Right renal cortex interstitium (tissue), 3 donors: Measurements from ENCODE around the gene APC2. TPM values are rescaled to one million over a fixed set of nuclear protein-coding genes. Genes with fewer than 3 reads are reported as not detected.
"Not testable (repeated sequence)": the region's sequence is repeated elsewhere in the genome, so short reads cannot be mapped to it uniquely, and the experiment has no call there.

Source experiments
- DNase-seq, 3 donors: peaks; one replicate each; pipeline ENCODE4 v3.0.0-alpha.2; 2013; ENCODE audit warnings: low read depth in 3 of 3, low spot score in 2 of 3
- polyA plus RNA-seq, 3 donors: library from polyadenylated mRNA; unstranded; fragments of 120-200 nt; gene quantifications; one replicate each; pipeline ENCODE4 v1.2.1, GENCODE V29; 2013; ENCODE audit not compliant: insufficient read length in 3 of 3

APC2 gene
- polyA plus RNA-seq, 3 donors = 0.86 to 1.1 (median 1.0) TPM

DNA sequence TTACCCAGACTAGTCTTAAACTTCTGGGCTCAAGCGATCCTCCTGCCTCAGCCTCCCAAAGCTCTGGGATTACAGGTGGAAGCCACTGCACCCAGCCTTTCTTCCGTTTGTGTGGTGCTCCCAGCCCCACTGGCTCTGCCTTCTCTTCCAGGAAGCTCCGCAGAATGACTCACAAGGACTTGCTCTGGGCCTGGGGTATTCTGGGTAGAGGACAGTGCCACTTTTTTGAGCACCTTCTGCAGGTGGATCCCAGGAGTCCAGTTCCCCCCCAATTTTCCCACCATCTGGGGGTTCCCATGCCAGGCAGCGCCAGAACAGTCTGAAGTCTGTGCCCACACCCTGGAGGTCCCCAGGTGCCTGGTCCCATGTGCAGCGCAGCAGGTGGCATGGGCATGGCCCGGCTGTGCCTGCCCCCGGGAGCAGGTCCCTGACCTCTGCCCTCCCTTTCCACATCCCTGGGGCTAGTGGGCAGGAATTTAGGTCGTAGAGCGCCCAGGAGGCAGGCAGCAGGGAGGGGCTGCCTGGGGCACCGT lies 42.6 kb downstream of the APC2 start:
- DNase-seq = no peak

DNA sequence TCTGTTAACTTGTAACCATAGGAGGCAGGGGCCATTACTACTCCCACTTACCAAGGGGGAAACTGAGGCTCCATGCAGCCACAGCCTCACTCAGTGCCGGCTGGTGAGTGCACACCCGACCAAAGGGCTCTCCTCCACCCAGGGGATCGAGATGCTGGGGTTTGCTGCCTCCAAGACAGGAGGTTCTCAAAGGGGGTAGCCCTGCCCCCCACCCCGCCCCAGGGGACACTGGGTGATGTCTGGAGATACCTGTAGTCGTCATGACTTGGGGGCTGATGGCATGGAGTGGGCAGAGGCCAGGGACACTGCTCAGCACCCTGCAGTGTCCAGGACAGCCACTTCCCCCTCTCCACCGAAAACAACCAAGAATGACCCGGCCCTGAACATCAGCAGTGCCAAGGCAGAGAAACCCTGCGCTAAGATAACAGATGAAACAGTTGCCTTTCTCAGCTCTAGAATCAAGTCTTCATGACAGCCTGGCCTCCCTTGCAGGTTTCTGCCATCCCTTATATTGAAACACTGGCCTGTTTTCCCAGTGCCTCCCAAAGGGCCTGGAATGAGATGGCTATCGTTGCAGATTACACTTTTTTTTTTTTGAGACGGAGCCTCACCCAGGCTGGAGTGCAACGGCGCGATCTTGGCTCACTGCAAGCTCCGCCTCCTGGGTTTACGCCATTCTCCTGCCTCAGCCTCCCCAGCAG lies 44.3 kb downstream of the APC2 start:
- DNase-seq = no peak

DNA sequence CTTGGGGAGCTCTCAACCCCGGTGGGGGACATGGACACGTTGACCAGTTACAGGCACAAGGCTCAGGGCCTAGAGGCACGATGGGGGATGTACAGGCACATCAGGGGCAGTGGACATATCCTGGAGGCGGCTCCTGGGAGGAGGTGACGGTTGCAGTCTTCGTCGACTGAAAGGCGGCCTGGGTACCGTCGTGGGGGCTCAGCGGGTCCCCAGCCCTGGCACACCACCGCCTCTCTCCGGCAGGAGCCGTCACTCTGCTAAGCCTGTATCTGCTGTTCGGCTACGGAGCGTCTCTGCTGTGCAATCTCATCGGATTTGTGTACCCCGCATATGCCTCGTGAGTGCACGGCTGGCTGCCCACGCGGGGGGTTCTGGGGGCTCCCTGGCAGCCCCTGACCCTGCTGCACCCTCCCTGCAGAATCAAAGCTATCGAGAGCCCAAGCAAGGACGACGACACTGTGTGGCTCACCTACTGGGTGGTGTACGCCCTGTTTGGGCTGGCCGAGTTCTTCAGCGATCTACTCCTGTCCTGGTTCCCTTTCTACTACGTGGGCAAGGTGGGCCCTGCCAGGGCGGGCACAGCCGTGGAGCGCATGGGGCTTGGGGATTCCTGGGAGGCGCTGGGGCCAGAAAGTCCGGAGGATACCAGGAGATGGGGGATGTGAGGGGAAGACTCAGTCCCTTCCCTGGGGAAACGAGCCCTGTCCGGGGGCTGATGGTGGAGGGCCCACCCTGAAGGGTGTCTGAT lies 45.3 kb downstream of the APC2 start:
- DNase-seq = no peak

DNA sequence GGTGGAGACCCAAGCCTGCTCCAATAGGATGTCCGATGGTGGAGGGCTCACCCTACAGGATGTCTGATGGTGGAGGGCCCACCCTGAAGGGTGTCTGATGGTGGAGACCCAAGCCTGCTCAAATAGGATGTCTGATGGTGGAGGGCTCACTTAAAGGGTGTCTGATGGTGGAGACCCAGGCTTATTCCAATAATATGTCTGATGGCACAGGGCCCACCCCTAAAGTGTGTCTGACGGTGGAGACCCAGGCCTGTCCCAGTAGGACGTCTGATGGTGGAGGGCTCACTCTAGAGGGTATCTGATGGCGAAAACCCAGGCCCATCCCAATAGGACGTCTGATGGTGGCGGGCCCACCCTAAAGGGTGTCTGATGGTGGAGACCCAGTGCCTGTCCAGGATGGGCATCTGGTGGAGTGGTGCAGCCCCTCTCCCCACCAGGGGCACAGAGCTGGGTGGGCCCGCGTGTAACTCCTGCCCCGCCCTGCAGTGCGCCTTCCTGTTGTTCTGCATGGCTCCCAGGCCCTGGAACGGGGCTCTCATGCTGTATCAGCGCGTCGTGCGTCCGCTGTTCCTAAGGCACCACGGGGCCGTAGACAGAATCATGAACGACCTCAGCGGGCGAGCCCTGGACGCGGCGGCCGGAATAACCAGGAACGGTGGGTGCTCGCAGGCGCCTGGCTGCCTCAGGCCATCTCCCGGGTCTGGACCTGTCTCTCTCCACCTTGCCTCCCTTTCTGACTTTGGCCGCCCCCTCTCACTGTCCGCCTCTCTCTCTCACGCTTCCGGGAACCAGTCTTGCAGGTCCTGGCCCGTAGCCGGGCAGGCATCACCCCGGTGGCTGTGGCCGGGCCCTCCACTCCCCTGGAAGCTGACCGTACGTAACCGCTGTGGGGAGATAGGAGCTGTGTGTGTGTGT lies 46.1 kb downstream of the APC2 start:
- no peak for DNase-seq

DNA sequence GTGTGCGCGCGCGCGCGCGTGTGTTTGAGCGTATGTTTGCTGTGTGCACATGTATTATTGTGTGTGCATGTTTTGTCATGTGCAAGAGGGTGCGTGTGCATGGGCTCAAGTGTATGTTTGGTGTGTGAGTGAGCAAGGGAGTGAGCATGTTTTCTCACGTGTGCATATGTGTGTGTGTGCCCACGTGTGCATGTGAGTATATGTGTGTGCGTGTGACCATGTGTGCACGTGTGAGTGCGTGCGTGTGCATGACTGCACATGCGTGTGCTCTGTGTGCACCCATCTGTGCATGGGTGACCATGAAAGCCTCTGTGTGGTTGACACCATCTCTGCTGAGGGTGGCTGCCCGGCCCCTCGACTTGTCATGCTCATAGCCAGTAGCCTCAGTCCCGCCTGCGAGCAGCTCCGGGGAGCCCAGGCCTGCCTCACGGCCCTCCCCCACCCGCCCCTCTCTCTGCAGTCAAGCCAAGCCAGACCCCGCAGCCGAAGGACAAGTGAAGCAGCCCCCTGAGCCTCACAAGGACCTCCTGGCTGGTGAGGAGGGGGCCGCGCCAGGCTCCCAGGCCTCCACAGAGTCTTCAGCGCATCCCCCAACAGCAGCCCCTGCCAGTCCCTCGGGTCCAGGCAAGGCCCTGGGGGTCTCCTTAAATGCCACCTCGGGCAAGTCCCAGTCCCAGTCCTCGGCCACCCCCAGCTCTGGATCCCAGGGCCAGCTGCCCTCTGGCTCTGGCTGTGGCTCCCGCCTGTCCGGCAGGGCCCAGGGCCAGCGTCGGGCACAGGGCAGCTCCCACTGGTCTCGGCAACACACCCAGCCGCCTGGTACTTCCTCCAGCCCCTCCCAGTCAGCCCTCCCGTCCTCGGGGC lies 47.0 kb downstream of the APC2 start:
- DNase-seq = no peak

DNA sequence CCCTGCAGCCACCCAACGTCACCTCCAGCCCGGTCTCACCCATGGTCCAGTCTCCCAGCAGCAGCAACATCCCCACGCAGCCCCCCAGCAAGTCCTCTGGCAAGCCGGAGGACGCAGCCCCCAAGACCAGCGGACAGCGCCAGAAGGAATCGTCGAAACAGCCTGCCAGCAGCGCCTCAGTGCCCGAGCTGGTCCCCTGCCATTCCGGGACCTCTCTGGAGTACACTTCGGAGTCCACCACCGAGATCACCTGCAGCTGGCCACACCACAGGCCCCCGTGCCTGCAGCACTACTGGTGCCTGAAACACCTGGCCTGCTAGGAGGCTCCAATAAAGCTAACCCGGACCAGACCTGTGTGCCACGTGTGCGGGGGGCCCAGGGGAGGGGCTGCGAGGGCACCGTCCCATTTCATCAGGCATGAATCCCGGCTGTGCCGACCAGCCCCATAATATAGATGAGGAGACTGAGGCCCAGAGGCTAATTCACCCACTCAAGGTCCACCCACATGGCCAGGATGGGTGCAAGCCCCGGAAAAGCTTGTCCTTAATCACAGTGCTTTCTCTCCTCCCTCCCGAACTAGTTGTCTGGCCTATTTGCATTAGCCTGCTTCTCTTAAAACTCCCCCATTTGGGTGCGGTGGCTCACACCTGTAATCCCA lies 47.8 kb downstream of the APC2 start:
- no peak for DNase-seq

DNA sequence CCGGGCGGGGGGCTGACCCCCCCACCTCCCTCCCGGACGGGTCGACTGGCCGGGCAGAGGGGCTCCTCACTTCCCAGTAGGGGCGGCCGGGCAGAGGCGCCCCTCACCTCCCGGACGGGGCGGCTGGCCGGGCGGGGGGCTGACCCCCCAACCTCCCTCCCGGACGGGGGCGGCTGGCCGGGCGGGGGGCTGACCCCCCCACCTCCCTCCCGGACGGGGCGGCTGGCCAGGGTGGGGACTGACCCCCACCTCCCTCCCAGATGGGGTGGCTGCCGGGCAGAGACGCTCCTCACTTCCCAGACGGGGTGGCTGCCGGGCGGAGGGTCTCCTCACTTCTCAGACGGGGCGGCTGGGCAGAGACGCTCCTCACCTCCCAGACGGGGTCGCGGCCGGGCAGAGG lies 49.3 kb downstream of the APC2 start:
- DNase-seq = not testable (repeated sequence)

DNA sequence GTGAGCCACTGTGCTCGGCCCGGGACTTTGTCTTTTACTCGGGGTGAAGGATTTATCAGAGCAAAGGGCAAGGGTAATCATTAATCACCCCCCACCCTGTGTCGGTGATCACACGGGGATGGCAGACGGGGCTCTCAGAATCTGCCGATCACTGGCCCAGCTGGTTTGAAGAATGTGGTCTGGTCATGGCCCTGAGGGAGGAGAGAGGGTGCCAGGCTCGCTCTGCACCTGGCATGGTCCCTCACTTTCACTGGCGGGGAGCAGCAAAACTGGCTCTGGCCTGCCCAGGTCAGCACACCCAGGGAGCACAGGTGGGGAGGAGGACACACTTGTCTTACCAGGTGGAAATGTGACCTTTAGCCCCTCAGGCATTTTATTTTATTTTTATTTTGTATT lies 51.3 kb downstream of the APC2 start:
- no peak for DNase-seq

DNA sequence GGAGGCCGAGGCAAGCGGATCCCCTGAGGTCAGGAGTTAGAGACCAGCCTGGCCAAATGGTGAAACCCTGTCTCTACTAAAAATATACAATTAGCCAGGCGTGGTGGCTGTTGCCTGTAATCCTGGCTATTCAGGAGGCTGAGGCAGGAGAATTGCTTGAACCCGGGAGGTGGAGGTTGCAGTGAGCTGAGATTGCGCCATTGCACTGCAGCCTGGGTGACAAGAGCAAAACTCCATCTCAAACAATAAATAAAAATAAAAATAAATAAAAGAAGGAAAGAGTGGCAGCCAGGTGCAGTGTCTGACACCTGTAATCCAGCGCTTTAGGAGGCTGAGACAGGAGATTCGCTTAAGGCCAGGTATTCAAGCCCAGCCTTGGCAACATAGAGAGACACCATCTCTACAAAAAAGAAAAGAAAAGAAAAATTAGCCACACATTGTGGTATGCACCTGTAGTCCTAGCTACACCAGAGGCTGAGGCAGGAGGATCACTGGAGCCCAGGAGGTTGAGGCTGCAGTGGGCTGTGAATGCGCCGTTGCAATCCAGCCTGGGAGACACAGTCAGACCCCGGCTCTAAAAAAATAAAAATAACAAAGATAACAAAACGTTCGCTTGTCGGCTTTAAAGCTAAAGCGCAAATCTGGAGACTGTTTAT lies 52.6 kb downstream of the APC2 start:
- no peak for DNase-seq

DNA sequence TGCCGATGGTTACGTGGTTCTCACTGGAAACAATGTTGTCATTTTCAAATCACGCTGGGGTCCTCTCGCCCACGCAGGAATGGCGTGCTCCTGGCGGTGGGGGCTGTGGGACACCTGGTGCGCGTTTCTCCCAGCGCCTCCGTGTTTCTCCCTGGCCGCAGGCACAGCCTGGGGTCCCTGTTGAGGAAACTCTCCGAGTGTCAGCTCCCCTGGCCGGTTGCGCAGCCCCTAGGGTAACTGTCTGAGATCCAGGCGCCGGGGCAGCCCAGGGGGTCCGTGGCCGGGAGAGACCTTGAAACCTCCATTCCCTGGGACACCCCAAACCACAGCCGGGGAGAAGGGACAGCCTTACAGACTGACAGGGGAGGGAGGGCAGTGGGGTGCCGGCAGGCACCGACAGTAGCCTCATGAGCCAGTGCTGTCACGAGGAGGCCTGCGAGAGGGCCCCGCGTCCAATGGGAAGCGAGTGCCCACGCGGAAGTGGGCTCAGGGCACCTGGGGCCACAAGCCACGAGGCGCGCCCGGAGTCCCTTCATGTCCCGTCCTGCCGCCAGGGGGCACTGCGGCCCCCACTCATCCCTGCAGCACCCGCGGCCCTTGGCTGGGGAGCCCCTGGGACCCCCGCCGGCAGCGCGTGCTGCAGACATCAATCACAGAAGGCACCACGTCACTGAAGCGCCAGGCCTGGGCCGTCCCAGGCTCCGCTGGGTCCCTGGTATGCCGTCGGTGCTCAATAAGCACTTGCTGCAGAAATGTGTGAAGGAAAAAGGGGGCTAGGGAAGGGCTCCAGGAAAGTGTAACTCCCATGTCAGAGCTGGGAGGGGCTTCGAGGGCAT lies 53.4 kb downstream of the APC2 start:
- DNase-seq = no peak

DNA sequence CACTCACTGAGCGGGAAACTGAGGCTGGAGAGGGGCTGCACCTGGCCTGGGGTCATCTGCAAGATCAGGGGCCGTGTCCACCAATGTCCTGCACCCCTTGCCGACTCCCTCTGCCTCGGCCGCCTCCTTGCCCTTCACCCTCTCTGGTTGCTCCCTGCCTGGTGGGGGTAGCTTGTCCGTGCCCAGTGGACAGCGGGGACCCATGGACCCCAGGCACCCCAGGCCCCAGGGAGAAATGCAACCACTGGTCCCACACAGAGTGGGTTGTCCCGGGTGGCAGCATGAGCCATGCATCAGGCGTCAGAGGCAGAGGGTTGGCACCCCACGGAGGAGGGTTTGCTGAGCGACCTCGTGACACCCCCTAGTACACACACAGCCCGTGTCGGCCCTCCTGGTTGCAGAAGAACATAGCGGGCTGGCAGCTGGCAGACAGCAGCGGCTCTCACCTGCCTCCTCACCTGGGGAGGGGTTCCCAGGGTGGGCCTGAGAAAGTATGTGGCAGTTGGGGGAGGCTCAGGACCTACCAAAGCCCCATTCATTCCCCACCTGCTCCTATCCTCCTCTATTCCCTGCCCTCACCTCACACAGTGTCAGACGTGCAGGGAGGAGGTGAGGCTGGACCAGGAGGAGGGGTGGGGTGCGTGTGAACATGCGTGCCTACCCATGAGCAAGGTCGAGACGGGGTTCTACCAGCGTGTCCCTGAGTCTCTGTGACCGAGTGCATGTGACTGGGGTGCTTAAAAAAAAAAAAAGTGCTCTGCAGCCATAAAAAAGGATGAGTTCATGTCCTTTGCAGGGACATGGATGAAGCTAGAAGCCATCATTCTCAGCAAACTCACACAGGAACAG lies 54.2 kb downstream of the APC2 start:
- DNase-seq = no peak

DNA sequence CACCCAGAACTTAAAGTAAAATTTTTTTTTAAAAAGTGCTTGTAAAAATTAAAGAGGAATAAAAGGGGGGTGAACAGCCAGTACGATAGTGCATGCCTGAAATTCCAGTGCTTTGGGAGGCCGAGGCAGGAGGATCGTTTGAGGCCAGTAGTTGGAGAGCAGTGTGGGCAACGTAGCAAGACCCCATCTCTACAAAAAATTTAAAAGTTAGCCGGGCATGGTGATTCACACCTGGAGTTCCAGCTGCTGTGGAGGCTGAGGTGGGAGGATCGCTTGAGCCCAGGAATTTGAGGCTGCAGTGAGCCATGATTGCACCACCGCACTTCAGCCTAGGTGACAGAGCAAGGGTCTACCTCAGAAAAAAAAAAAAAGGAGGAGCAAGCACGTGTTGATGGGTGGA lies 55.1 kb downstream of the APC2 start:
- no peak for DNase-seq

DNA sequence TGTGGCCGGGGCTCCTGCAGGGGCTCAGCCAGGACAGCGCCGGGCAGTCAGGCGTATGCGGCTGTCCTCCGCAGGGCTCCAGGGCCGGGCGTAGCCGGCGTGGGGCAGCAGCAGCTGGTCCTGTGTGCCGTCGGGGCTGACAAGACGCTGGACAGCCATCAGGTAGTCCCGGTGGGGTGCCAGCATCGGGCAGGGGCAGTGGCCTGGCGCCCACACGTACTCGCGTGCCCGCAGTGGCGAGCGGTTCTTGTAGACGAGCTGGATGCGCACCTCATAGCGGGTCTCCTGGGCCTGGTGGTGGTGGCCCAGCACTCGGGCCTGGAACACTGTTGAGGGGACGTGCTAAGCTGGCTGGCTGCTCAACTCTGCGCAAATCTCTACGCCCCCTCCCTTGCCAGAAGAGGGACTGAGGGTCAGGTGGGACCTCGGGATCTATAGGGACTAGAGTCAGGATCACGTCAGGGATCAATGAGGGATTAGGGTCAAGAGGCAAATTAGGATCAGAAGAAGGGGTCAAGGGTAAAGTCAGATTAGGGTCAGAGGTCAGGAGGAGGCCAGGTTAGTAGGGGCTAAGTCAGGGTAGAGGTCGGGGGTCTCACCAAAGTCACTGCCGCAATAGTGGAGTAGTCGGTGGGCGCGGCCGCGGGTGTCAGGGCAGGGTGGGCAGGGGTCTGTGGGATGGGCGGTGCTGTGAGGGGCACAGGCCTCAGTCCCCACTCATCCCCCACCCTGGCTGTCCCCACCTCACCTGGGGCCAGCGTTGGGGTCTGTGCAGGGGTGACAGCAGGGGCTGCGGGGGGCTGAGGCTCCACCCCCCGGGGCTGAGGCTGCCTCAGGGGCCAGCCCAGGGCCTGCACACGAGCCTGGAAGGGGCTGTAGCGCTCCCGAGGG lies 56.3 kb downstream of the APC2 start:
- no peak for DNase-seq

DNA sequence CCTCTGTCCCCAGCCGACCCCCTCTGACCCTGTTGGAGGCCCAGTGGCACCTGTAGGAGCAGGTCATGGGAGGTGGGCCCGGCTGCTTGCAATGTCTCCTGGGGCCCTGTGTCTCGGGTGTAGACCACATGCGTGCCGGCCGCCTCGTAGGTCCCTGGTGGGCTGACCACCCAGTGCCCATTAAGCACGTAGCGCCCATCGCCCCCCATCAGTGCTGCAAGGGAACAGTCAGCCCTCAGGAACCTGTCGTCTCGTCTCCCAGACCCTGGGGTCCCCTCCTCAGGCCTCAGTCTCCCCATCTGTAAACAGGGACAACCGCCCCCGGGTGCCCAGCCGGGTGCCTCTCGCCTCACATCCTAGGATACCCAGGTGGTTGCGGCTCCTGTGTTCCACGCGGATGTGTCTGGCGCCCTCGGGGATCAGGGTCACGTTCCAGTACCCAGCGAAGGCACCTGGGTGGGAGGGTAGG lies 57.3 kb downstream of the APC2 start:
- no peak for DNase-seq

DNA sequence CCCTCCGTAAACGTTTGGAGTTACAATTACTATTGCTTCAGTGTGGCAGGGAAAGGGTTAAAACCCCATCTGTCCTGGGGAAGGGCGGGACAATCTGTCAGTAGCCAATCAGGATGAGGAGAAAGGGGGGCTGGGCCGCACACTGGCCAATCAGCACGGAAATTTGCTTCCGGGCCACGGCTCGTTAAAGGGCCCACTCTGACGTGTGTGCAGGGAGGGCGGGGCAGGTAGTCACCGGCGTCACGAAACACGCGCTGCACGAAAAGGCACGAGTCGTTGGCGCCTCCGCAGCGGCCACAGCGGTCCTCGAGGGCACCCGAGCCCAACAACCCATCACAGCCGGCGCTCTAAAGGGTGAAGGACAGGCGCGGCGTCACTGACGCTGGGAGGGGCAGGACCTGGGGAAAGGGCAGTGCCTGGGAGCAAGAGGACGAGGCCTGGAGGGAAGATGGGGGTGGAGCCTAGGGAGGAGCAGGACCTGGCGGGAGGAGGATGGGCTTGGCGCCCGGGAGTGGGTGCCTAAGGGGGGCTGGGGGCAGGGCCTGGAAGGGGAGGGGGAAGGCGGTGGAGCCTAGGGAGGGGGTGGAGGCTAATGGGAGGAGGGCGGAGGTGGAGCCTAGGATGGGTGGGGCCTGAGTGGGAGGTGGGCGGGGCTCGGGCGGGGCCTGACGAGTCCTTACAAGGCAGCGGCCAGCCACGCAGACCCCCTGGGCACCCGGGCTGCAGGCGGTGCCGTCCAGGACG lies 58.0 kb downstream of the APC2 start:
- DNase-seq = peak; percentile 88 to 91 (median 91)

DNA sequence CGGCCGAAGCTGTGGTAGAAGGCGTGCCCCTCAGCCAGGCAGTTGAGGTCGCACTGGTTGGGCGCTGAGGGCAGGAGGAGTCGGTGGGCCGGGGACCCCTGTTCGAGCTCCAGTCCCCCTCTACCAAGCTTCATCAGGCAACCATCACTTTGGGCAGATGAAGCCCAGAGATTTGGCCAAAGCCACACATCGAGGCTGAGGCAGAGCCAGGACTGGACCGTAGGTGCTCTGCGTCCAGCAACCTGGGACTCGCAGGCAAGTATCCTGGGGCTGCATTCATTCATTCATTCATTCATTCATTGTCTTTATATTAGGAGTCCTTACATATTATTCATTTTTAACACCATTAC lies 58.6 kb downstream of the APC2 start:
- DNase-seq = no peak
